AG04449 (cell line): ENCODE results near the gene ADGRL3.

Source experiments
- CTCF ChIA-PET: fragments of 350-600 bp; formaldehyde crosslinking; extraction: SDS; loops from one replicate; lab custom pipeline; 2021; ENCODE audit warnings: antibody characterized with exemption; lab: Yijun Ruan, JAX
- POLR2A ChIA-PET: fragments of 400-600, 350-600 bp; formaldehyde crosslinking; extraction: SDS; loops from one replicate; lab custom pipeline; 2020; ENCODE audit warnings: antibody characterized with exemption, inconsistent platforms; lab: Yijun Ruan, JAX
- DNase-seq: peaks from one replicate; pipeline ENCODE4 v3.0.0-alpha.2; 2010; ENCODE audit warnings: low read depth, low spot score
- H3K4me3 ChIP-seq: 2 replicates; pipeline ENCODE4 v1.5.1; 2011; ENCODE audit warnings: low read depth, mild to moderate bottlenecking, control low read depth, low read length
- TF ChIP-seq, protein P1 (sequence below): IDR thresholded peaks from one replicate; pipeline ENCODE4 v1.5.1; 2011; ENCODE audit warnings: mild to moderate bottlenecking, moderate library complexity, low read length, control low read depth, inconsistent platforms; ENCODE audit not compliant: insufficient read depth; ENCODE audit errors: missing control alignments

ADGRL3 gene

DNA sequence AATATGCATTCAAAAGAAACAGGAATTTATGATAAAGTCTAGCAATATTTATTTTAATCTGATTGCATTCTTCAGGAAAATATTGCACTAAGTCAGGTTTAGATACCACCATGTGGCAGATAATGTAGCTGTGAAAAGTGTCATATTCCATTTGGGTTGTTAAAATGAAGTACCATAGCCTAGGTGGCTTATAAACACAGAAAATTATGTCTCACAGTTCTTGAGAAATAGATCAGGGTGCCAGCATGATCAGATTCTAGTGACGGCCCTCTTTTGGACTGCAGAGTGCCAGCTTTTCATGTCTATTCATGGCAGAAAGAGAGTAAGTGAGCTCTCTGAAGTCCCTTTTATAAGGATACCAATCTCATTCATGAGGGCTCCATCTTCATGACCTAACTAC is 5.6 kb upstream of the ADGRL3 start:
- no peak for DNase-seq
- ChIA-PET POLR2A (no interaction called here), CTCF (no interaction called here)
- H3K4me3 ChIP-seq: no peak overlapping the region
- TF ChIP-seq, protein P1, sequence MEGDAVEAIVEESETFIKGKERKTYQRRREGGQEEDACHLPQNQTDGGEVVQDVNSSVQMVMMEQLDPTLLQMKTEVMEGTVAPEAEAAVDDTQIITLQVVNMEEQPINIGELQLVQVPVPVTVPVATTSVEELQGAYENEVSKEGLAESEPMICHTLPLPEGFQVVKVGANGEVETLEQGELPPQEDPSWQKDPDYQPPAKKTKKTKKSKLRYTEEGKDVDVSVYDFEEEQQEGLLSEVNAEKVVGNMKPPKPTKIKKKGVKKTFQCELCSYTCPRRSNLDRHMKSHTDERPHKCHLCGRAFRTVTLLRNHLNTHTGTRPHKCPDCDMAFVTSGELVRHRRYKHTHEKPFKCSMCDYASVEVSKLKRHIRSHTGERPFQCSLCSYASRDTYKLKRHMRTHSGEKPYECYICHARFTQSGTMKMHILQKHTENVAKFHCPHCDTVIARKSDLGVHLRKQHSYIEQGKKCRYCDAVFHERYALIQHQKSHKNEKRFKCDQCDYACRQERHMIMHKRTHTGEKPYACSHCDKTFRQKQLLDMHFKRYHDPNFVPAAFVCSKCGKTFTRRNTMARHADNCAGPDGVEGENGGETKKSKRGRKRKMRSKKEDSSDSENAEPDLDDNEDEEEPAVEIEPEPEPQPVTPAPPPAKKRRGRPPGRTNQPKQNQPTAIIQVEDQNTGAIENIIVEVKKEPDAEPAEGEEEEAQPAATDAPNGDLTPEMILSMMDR: no peak

DNA sequence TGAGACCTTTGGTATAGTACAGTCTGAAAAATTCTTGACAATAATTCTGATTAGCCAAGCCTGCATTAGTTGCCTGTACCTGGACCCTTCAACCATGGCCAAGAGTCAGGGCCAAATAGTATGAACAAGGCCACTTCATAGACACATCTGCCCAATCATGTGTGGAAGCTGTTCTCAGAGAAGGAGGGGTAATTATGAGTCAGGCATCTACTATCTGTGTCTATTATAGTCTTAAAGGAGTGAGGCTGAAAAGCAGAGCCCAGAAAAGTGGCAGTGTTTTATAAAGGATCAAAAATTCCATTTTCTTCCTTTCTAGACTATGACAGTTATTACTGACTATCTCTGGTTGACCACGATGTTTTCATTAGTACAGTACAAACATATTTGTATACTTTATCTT is 5.0 kb upstream of the ADGRL3 start:
- ChIA-PET CTCF (no interaction called here), POLR2A (no interaction called here)
- DNase-seq: no peak
- H3K4me3 ChIP-seq: no peak overlapping the region
- TF ChIP-seq, protein P1: no peak

DNA sequence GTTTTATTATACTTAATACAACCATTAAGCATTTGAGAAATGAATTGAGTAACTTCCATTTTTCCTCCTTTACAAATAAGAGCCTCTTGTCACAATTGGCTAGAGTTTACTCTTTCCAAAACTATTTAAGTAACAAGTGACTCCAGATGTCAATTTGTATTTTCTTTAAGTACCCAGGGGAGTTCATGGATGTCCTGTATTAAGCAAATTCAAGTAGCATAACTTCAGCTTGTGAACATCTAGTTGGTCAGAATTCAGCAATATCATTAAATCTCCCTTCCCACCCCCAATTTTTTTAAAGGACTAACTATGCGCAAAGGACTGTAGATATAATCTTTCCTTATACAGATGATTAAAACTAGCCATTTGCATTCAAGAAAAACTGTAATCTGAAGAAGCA is 1.4 kb upstream of the ADGRL3 start:
- CTCF ChIA-PET: no interaction called here
- TF ChIP-seq, protein P1: no peak
- DNase-seq: no peak
- H3K4me3 ChIP-seq: no peak overlapping the region
- POLR2A ChIA-PET: no interaction called here

DNA sequence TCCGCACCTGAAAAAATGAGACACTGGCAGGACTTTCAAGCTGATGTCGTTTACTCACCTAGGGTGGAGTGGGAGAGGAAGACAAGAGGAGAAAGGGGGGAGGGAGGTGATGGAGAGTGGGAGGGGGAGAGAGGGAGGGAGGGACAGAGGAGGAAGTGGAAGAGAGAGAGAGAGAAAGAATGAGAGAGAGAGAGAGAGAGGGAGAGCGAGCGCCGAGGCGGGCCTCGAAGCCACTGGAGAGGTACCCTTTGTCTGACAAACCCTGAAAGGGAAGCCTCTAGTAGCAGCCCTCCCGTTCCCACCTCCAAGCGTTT is 296 bp upstream of the ADGRL3 start:
- ChIA-PET POLR2A (no interaction called here), CTCF (no interaction called here)
- no peak for DNase-seq
- TF ChIP-seq, protein P1: no peak
- H3K4me3 ChIP-seq: peak overlapping the region; percentile 55

DNA sequence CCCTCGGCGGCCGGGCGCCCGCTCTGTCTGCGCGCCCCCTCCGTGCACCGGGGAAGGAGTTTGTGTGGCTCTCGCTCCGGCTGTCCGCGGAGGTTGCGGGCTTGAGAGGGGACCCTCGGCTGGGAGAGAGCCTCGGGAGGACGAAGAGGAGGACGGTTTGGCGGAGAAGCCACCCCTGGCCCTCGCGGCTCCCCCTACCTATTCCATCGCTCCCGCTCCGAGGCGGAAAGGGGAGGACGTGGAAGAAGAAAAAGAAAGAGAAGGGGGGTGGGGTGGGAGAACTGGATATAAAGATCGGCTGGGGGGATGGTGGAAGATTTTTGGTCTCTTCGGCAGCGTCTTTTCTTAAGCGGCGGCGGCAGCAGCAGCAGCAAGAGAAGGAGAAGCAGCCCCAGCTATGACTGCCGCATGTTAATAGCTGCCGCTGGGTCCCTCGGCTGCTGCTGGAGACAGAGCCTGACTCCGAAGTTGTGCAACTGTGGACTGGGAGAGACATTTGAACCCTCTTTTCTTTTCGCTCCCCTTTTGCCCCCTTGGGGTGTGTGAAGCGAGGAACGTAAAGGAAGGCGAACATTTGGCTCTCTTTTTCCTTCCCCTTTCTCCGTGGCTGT is 895 bp downstream of the ADGRL3 start:
- POLR2A ChIA-PET: no interaction called here

DNA sequence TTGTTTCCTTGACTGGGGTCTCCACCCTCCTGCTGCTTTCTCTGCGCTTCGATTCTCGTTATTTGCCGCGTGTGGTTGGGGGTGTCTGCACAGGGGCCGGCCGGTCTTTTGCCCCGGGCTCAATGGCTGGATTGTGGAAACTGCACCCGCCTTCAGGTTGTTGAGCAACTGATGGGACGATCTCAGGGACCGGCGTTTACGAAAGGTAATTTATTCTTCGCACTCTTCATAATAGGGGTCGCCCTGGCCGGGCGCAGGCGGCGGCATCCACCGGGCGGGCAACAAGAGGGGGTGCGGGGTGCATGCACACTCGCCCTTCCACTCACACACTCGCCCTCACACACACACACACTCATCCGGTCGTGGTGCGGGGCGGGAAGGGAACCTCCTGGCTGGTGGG is 1.4 kb downstream of the ADGRL3 start:
- DNase-seq: no peak

More for the DNA sequence above, 895 bp downstream of the ADGRL3 start:
- peak overlapping the region; percentile 55 for H3K4me3 ChIP-seq
- TF ChIP-seq, protein P1: no peak
- CTCF ChIA-PET: no interaction called here
- no peak for DNase-seq

More for the DNA sequence above, 1.4 kb downstream of the ADGRL3 start:
- POLR2A ChIA-PET: no interaction called here
- H3K4me3 ChIP-seq: peak overlapping the region; percentile 55
- TF ChIP-seq, protein P1: no peak
- CTCF ChIA-PET: no interaction called here
